Testis (tissue), 3 donors: ENCODE results near the gene NKAIN2. TPM values are rescaled to one million over a fixed set of nuclear protein-coding genes. Genes with fewer than 3 reads are reported as not detected.

Experiments used
- DNase-seq: peaks from one replicate; pipeline ENCODE4 v3.0.0-alpha.2; 2019
- H3K27ac ChIP-seq, 2 donors: fragments of 200-600 bp; sonication (generic); one replicate each; pipeline ENCODE4 v1.5.1; 2019
- H3K27me3 ChIP-seq: fragments of 200-600 bp; sonication (generic); one replicate; pipeline ENCODE4 v1.5.1; 2019
- H3K36me3 ChIP-seq: fragments of 200-600 bp; sonication (generic); one replicate; pipeline ENCODE4 v1.5.1; 2017; ENCODE audit warnings: low read depth; ENCODE audit errors: missing control alignments
- H3K4me1 ChIP-seq: fragments of 200-600 bp; sonication (generic); one replicate; pipeline ENCODE4 v1.5.1; 2019
- H3K4me3 ChIP-seq, 2 donors: fragments of 200-600 bp; sonication (generic); one replicate each; pipeline ENCODE4 v1.5.1; 2017 to 2019
- H3K9me3 ChIP-seq: fragments of 200-600 bp; sonication (generic); one replicate; pipeline ENCODE4 v1.5.1; 2017
- CTCF ChIP-seq, 3 experiments: fragments of 450-650 bp in 2 of 3; fragments of 200-600 bp in 1 of 3; sonication (generic) in 1 of 3; IDR thresholded peaks; one replicate each; pipeline ENCODE4 v1.5.1; 2016 to 2019; ENCODE audit warnings: antibody characterized with exemption in 3 of 3, mild to moderate bottlenecking in 2 of 3, moderate library complexity in 1 of 3
- POLR2A ChIP-seq: fragments of 450-650 bp; IDR thresholded peaks from one replicate; pipeline ENCODE4 v1.6.1; 2017; ENCODE audit warnings: antibody characterized with exemption, mild to moderate bottlenecking, moderate library complexity
- WGBS, 2 donors: methylation state at CpG; one replicate each; pipeline ENCODE4 v1.1.5; 2018; 5-methylcytosine and 5-hydroxymethylcytosine counted together
- intact Hi-C: fragments of 100-400 bp; cut with DNase I; formaldehyde crosslinking; loops from one replicate; pipeline ENCODE4 v1.15.1; 2023; ENCODE audit warnings: low total_unique reads
- polyA plus RNA-seq: library from polyadenylated mRNA; stranded (reverse); fragments of 350-450 nt; fragmentation: Illumina TruSeq; extraction: RNeasy Lipid Tissue Mini Kit (QIAGEN cat#74804); gene quantifications from one replicate; pipeline ENCODE4 v1.2.3, GENCODE V29; 2014; ENCODE audit warnings: low read depth, low replicate concordance; ENCODE audit not compliant: insufficient read depth
- total RNA-seq, 2 donors: library from RNA; depleted of rRNA; stranded (reverse); fragments of >200 nt; gene quantifications; one replicate each; pipeline ENCODE4 v1.2.3, GENCODE V29; 2016

Gene NKAIN2
- total and polyA plus RNA-seq, 3 donors from 2014 or later = 0.56 to 1.1 (median 0.71) TPM

- DNase-seq = no peak
- H3K27me3 ChIP-seq = no peaks in the 10 kb centered on the region
- TF ChIP-seq CTCF (IDR thresholded peaks at IDR 0.05) (no peak), POLR2A (no peak)
- H3K36me3 ChIP-seq = no peaks in the 10 kb centered on the region
- no peaks in the 10 kb centered on the region for H3K4me1 ChIP-seq
- intact Hi-C loops = no loop called here
- no peak overlapping the region for H3K4me3 ChIP-seq
- no peaks in the 10 kb centered on the region for H3K9me3 ChIP-seq
- WGBS, 2 donors = 90 to 94% methylated on average over 2 of the region's 2 CpGs
- no peak overlapping the region for H3K27ac ChIP-seq
Measured at GRCh38 chr6:124466949-124467348, 663.3 kb downstream of the NKAIN2 start.

- H3K4me1 ChIP-seq = no peaks in the 10 kb centered on the region
- H3K27me3 ChIP-seq = no peaks in the 10 kb centered on the region
- DNase-seq = no peak
- no peaks in the 10 kb centered on the region for H3K36me3 ChIP-seq
- no peaks in the 10 kb centered on the region for H3K9me3 ChIP-seq
- no peak overlapping the region for H3K27ac ChIP-seq
- TF ChIP-seq POLR2A = no peak
- no peak for TF ChIP-seq CTCF (IDR thresholded peaks at IDR 0.05)
- WGBS, 2 donors = 77 to 78% methylated on average over 1 of the region's 1 CpG
- intact Hi-C loops = no loop called here
- no peak overlapping the region for H3K4me3 ChIP-seq
Measured at GRCh38 chr6:124467366-124467765, 663.7 kb downstream of the NKAIN2 start.

- Histone ChIP-seq H3K4me1 (no peaks in the 10 kb centered on the region), H3K27me3 (no peaks in the 10 kb centered on the region), H3K9me3 (no peaks in the 10 kb centered on the region), H3K4me3 (no peak overlapping the region), H3K36me3 (no peaks in the 10 kb centered on the region), H3K27ac (no peak overlapping the region)
- DNase-seq = no peak
- intact Hi-C loops = no loop called here
- TF ChIP-seq CTCF (IDR thresholded peaks at IDR 0.05) = no peak
- TF ChIP-seq POLR2A = no peak
Measured at GRCh38 chr6:124470803-124471202, 667.1 kb downstream of the NKAIN2 start.

- intact Hi-C loops = no loop called here
- TF ChIP-seq CTCF (IDR thresholded peaks at IDR 0.05) (no peak), POLR2A (no peak)
Measured at GRCh38 chr6:124475176-124475575, 671.5 kb downstream of the NKAIN2 start.

GRCh38 chr6:124478906-124479305 lies 675.2 kb downstream of the NKAIN2 start:
- H3K27me3 ChIP-seq = no peaks in the 10 kb centered on the region
- DNase-seq = no peak
- H3K9me3 ChIP-seq = no peaks in the 10 kb centered on the region
- H3K36me3 ChIP-seq = no peaks in the 10 kb centered on the region
- WGBS, 2 donors = 90 to 95% methylated on average over 2 of the region's 2 CpGs
- no peak overlapping the region for H3K27ac ChIP-seq
- intact Hi-C loops = no loop called here
- no peaks in the 10 kb centered on the region for H3K4me1 ChIP-seq
- TF ChIP-seq CTCF (IDR thresholded peaks at IDR 0.05) = no peak
- TF ChIP-seq POLR2A = no peak
- H3K4me3 ChIP-seq = no peak overlapping the region

More at GRCh38 chr6:124475176-124475575, 671.5 kb downstream of the NKAIN2 start:
- 73 to 79% methylated on average over 1 of the region's 1 CpG for WGBS, 2 donors
- H3K36me3 ChIP-seq = no peaks in the 10 kb centered on the region
- H3K9me3 ChIP-seq = no peaks in the 10 kb centered on the region
- DNase-seq = no peak
- H3K27me3 ChIP-seq = no peaks in the 10 kb centered on the region
- no peak overlapping the region for H3K27ac ChIP-seq
- H3K4me1 ChIP-seq = no peaks in the 10 kb centered on the region
- H3K4me3 ChIP-seq = no peak overlapping the region
